Right lung (tissue), 5 donors: Measurements from ENCODE around the gene RNF145. TPM values are rescaled to one million over a fixed set of nuclear protein-coding genes. Genes with fewer than 3 reads are reported as not detected.
A peak's percentile ranks its signal among the peaks of the same experiment; 100 is the strongest.
"Not testable (repeated sequence)": the region's sequence is repeated elsewhere in the genome, so short reads cannot be mapped to it uniquely, and the experiment has no call there.

Experiments used
- DNase-seq, 2 donors: peaks; one replicate each; pipeline ENCODE4 v3.0.0-alpha.2; 2013
- polyA plus RNA-seq, 5 donors: library from polyadenylated mRNA; unstranded; fragments of 120-200 nt; gene quantifications; one replicate each; pipeline versions ENCODE4 v1.2.1 to v1.2.3, GENCODE V29; 2013; ENCODE audit warnings: inconsistent platforms in 1 of 5, low replicate concordance in 1 of 5; ENCODE audit not compliant: insufficient read length in 5 of 5, insufficient read depth in 1 of 5

RNF145 gene
- polyA plus RNA-seq, 5 donors: 107 to 171 (median 133) TPM

- no peak for DNase-seq
These were observed 47.8 kb downstream of the RNF145 start for GRCh38 chr5:159161361-159162214.

- not testable (repeated sequence) for DNase-seq
These were observed 50.7 kb downstream of the RNF145 start for GRCh38 chr5:159158553-159159091.

- DNase-seq: no peak
These were observed 51.8 kb downstream of the RNF145 start for GRCh38 chr5:159157552-159157951.

GRCh38 chr5:159156426-159157238 is 52.7 kb downstream of the RNF145 start:
- peak; percentile 47 to 68 for DNase-seq

- DNase-seq: no peak
These were observed 53.4 kb downstream of the RNF145 start for GRCh38 chr5:159155960-159156359.

- no peak for DNase-seq
These were observed 56.5 kb downstream of the RNF145 start for GRCh38 chr5:159152876-159153275.

GRCh38 chr5:159149085-159149484 is 60.3 kb downstream of the RNF145 start:
- no peak for DNase-seq

DNA sequence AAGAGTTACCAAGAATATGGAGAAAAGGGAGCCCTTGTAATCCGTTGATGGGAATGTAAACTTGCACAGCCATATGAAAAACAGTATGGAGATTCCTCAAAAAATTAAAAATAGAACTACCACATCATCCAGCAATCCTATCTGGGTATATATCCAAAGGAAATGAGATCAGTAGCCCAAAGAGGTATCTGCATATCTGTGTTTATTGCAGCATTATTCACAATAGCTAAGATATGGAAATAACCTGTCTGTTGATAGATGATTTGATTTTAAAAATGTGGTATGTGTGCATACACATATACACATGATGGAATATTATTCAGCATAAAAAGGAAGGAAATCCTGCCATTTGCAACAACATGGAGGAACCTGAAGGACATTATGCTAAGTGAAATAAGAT is 61.4 kb downstream of the RNF145 start:
- DNase-seq: no peak

DNA sequence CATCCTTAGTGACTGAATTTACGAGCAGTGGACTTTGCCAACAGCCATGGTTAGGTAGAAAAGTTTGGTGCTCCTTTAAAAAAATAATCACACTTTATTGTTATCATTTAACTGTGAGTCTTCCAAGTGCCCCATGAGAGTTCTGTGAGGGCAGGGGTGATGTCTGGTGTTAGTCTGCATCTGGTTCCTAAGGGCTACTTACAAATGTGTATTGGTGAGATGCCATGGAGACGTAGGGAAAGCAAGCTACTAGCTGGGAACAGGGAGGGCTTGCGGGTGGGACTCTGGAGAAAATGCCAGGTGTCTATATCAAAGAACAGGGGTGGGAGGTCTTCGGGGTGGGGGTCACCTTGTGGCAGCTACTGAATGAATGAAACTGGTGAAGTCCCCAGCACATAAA is 62.5 kb downstream of the RNF145 start:
- DNase-seq: no peak

- not testable (repeated sequence) for DNase-seq
These were observed 64.2 kb downstream of the RNF145 start for GRCh38 chr5:159145160-159145559.

GRCh38 chr5:159139802-159140201 is 69.6 kb downstream of the RNF145 start:
- no peak for DNase-seq

DNA sequence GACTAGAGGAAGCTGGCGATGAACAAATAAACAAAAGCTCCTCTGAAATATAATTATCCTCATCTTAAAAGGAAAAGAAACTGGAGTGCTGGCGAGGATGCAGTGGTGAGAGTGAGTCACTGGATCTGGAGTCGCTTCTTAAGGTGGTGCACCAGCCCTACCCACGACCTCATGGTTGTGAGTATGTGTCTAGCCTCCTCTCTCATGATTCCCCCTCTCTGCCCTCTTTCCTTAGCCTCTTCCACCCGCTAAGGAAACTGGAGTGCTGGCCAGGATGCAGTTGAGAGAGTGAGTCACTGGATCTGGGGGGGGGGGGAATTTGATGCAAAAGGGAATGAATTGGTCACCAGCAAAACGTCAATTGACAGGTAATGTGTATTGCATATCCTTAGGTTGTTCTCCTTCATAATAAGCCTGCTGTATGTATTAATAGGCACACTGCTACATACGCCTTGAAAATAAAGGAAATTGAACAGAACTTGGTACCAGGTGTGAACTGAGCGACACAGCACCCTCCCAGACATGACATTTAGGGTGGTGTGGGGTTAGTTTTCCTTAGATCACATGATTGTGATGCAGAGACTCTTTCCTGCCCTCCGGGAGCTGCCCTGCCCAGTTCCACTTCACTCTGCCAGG is 73.3 kb downstream of the RNF145 start:
- DNase-seq: no peak

DNA sequence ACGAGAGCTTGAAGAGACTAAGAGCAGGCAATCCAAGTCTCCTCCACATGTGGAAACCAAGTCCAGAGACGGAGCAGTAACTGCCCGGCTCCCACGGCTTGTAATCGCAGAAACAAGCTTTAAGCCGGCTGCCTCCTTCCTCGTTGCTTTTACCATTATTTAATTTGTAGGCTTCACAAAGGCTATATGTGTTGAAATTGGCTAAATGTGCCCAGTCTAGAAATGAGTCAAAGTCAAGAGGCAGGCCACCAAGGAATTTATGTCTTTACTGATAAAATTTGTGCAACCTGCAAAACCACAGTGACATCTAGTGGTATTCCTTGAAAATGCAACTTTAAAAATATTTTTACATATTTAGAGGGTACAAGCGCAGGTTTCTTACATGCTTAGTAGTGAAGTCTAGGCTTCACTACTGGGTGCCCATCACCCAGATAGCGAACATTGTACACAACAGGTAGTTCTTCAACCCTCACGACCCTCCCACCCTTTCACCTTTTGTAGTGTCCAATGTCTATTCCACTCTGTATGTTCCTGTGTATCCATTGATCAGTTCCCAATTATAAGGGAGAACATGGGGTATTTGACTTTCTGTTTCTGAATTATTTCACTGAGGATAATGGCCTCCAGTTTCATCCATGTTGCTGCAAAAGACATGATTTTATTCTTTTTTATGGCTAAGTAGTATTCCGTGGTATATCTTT is 76.2 kb downstream of the RNF145 start:
- peak; percentile 32 to 67 for DNase-seq

- DNase-seq: no peak
These were observed 76.8 kb downstream of the RNF145 start for GRCh38 chr5:159132429-159133040.

DNA sequence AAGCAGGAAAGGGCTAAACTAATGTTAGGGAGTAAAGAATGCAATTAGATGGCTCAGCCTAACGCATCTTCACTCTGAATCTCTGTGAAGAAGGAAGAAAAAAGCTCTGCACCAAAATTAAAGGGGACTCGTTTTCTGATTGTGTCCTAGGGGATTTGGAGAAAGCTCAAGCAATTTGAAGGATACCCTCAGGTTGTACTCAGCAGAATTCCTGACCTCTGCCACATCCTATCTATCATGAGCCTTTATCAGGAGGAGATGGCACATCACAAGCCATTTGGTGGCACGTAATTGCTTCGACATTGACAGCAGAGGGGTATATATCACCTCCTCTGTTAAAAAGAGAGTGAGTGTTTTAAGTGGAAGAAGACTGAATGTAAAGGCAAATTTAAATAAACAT is 77.4 kb downstream of the RNF145 start:
- DNase-seq: no peak

GRCh38 chr5:159130871-159131270 is 78.5 kb downstream of the RNF145 start:
- DNase-seq: no peak

DNA sequence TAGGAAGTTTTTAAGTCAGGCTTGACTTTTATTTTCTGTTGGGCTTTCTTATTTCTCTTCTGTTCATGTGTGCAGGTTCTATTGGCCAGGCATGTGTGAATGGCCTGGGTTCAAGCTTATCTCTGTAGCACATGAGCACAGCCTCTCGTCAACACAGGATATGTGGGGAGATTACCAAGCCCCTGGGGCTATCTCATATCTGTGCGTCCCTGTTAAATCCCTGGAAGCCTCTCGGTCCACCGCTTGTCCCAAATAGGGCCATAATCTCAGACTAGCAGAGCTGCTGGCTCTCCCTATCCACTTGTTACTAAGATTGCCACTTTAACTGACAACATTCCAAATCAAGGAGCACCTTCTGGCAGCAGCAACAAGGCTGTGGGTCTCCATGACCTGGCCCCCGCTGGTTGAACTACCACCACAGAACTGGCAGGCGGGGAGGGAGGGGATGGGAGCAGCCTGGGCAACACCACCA is 81.2 kb downstream of the RNF145 start:
- no peak for DNase-seq

- no peak for DNase-seq
These were observed 85.7 kb downstream of the RNF145 start for GRCh38 chr5:159123700-159124099.

DNA sequence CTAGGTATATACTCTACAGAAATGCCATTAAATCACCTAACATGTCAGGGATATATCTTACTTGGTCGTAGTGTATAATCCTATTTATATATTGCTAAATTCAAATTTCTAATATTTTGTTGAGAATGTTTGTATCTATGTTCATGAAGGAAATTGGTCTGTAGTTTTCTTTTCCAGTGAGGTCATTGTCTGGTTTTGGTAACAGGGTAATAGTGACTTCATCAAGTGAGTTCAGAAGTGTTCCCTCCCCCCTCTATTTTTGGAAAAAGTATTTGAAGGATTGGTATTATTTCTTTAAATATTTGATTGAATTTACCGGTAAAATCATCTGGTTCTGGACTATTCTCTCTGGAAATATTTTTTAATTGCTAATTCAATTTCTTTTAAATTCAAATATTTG is 86.2 kb downstream of the RNF145 start:
- no peak for DNase-seq

DNA sequence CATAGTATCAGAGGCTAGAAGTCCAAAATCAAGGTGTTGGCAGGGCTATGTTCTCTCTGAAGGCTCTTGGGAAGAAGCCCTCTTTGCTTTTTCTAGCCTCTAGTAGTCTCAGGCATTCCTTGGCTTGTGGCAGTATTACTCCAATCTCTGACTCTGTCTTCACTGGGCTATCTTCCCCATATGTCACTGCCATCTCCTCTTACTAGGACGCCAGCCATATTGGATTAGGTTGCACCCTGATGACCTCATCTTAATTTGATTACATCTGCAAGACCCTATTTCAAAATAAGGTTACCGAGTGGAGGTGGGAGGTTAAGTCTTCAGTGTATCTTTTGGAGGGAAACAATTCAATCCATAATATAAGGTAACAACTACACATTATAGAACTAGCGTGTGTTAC is 88.3 kb downstream of the RNF145 start:
- DNase-seq: no peak

GRCh38 chr5:159120446-159120845 is 88.9 kb downstream of the RNF145 start:
- DNase-seq: no peak
